Stimulated activated CD4-positive, alpha-beta T cell treated with anti-CD3 and anti-CD28 coated beads, Interleukin-15, amount 100 ng/mL, for 24 hours (primary cell): Measurements from ENCODE around the gene RBM28.
A peak's percentile ranks its signal among the peaks of the same experiment; 100 is the strongest.

ENCODE experiments used
- DNase-seq: peaks from one replicate; pipeline ENCODE4 v3.0.0-alpha.2; 2020

The RBM28 gene, protein sequence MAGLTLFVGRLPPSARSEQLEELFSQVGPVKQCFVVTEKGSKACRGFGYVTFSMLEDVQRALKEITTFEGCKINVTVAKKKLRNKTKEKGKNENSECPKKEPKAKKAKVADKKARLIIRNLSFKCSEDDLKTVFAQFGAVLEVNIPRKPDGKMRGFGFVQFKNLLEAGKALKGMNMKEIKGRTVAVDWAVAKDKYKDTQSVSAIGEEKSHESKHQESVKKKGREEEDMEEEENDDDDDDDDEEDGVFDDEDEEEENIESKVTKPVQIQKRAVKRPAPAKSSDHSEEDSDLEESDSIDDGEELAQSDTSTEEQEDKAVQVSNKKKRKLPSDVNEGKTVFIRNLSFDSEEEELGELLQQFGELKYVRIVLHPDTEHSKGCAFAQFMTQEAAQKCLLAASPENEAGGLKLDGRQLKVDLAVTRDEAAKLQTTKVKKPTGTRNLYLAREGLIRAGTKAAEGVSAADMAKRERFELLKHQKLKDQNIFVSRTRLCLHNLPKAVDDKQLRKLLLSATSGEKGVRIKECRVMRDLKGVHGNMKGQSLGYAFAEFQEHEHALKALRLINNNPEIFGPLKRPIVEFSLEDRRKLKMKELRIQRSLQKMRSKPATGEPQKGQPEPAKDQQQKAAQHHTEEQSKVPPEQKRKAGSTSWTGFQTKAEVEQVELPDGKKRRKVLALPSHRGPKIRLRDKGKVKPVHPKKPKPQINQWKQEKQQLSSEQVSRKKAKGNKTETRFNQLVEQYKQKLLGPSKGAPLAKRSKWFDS

DNA sequence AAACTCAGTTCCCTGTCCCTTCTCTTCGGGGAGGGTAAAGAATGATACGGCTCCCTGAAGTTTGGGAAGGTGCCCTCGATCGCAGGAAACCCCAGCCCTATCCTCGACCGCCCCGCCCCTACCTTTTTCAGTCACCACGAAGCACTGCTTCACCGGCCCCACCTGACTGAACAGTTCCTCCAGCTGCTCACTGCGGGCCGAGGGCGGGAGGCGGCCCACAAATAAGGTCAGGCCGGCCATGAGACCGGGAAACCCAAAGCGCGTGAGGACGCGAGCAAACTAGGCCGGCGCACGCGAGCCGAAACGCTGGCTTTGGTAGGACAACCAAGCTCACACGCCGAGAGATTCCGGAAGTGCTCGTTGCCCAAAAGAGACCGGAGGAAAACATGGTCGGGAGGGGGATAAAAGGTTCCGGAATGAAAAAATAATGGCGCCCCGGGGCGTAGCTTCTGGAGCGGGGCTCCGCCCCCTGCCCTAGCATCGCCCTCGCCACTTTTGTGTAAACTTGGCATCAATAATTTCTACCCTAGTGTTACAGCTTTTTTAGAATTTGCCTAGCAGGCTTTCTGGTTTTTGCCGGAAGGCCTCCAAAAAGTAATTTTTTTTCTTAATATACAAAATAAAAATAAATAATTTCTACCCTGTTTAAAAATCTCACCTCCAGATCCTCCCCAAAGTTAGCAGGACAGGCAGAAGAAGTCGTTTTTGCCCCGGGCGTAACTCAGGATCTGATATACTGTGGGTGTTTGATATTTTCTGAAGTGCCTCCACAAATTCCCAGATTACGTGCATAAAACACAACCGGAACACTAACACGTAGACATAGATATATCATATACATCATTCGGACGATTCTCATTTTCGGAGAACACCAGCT lies at the start of gene RBM28:
TSS of gene RBM28 (minus strand) at position 355 of the 877 bp plus-strand sequence. CDS start at position 240, 115 bp downstream.
- DNase-seq = peak; percentile 89

DNA sequence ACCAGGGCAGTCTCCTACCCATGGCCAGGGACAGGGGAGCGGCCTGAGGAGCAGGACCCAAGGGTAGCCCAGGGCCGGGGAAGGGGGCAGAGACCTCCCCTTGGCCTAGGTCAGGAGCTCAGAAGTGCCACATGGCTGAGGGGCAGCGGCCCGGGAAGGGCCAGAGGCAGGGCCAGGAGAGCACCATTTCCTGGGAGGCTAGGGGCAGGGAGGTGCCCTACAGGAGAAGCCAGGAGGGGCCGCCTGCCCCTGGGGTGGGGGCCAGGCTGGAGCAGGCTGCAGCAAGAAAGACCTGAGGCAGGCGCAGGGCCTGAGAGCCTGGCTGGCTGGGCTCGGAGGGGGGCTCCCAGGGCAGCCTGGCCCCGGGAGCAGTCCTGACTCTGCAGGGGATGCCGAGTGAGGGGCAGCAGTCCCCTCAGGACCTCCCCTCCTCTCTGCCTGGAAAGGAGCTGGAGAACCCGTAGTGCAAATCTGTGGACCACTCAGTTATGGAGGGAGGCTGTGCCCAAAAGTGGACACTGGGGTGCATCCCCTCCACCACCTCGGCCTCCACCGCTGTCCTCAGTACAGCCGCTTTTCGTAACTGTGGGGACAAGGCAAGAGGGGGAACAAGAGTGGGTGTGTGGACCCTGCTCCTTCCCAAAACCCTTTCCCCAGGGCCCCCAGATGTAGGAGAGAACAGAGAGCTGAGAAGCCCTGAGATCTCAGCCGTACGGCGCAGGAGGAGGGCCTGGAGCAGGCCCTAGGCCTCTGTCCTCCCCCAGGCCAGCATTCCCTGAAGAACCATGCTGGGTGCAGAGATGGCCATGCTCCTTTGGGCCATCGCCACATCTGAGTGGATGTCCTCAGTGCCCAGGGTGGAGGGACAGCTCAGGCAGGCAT lies 49.0 kb upstream of the RBM28 start:
- DNase-seq = no peak

DNA sequence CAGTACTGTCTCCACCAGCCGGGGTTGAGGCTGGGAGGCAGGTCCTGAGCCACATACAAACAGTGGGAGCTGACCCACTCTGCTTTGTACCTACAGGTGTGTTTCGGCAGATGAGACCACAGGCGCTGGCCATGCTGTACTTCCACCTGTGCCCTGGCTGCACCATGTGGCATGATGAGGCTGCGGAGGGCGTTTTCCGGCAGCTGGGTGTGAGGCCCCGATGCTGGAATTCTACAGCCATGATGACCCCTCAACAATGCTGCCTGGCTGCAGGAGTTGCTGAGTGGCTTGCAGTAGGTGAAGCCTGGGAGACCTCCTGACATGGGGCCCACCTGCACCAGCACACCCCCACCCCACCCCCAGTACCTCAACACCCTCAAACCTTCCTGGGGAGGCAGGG lies 48.1 kb upstream of the RBM28 start:
- no peak for DNase-seq

DNA sequence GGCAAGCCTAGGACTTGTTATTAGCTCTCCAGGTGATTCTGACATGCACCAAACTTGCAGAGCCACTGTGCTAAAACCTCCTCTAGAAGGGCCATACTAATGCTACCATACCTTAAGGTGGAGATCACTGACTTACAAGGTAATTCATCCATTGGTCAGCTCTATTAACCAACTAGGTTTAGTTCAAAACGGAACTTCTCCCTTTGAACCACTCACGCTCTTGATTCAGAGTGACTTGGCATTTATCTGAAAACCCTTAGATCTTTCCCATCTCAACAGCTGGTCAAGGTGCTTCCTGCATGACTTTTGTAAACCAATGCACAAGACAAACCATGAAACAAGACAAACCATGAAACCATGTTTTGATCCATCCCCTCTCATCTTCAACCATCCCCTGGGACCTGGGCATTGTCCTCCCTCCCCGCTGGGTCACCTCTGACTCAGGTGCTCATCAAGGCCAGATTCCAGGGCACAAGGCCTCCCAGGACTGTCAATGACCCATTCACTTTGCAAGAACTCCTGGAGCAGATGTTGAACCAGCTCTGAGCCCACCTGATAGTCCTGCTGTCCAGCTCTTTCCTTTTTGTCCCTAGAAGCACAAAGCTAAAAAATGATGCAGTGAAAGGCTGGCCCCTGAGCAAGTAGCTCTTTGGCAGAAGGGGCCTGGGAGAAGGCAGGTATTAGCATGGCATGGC lies 47.3 kb upstream of the RBM28 start:
- DNase-seq = no peak

DNA sequence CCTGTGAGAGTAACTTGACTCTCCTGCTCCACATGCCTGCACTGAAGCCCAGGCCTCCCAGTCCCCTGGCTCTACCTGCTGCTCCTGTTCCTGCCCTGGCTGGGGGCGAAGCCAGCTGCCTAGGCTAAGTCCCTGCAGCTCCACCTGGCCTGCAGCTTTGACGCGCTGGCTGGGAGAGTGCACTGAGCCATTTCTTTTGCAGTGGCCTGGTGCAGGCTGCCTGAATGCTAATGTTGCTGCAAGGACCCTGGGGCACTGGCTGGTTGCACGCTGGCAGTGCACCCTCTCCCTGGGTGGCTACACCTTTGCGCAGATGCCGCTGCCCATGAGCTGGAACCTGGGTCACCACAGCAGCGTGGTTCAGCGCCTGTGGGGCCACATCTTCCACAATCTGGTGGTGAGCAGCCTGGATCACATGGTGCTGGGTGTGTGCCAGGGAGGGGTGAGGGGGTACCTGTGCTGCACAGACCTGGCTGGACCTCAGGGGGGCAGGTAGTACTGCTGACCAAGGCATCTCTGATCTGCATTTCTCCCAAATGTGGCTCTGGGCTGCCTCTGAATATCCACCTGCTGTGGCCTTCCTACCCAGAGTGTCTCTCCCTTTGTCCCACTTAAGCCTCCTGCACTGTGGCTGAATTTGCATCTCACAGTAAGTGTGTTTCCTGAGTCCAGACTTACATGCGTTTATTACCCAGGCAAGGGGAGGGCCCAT lies 46.1 kb upstream of the RBM28 start:
- no peak for DNase-seq

DNA sequence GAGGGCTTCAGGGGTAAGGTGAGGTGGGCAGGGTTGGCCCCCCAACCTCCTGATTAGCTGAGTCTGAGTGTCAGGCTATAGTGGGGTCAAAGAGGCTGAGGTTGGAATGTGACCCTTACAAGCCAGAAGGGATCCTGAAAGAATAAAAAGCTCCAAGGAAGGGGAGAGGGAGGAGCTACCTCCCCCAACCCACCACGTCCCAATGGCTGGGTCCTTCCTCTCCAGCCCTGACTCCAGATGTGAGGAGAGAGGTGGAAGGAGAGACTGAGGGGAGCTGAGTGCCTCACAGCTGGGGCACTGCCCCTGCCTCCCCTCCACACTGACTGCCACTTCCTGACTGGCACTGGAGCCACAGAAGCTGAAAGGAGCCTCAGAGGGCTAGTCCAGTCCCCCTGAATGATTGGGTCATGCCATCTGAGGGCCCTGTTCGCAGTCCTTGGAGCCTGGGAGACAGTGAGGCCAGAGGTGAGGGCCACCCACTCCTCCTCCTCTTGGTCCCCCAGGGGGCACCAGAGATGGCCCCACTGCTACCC lies 45.4 kb upstream of the RBM28 start:
- no peak for DNase-seq

DNA sequence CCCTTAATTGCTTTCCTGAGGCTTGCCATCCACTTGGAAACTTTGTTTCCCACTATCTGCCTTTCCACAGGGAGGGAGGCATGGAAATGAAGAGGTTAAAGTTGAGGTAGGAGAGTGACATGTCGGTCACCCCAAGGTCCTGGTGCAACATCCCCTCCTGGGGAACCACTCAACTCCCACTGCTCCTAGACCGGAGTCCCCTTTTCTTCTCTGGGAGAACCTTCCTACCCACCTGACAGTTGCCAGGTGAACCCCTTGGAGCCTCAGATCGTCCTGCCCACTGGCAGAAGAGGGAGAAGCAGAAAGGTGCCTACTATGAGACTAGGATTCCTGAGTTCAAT lies 44.4 kb upstream of the RBM28 start:
- DNase-seq = no peak

DNA sequence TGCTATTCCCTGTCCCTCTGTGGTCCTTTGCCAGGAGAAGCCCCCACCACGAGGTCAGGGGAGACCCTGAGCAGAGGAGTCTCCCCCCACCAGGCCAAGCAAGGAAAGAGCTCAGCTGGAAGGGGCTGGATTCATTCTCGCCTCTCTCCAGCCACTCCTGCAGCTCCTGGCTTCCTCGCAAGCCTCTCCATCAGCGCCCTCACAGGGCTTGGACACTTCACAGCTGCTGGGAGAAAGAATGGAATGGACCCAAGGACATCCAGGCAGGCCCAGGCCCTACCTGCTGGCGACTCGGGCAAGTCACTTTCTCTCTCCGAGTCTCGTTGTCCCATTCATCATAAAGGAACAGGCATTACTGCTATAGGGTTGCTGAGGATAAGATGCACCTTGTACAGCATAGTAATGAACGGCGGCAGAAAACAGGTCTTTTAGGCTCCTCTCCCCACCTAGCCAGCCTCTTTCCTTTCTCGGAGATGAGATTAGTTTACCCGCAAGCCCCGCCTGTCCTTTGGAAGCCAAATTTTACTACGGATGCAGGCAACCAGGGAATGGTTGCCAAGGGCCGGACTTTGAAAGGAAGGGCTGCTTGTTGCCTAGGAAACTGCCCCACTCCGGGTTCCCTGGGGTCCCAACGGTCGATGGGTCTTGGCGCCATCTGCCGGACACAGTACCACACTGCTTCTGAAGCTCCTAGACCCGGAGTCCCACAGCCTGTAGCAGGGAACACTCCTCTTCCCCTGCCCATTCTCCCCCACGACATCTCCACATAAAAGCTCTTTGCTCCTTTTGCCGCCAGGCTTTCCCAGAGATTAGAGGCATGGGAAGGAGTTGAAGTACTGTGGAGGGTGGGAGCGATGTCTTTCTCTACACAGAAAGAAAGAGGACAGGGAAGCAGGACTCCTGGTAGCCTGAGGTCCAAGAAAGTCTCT lies 43.8 kb upstream of the RBM28 start:
- peak; percentile 80 for DNase-seq

DNA sequence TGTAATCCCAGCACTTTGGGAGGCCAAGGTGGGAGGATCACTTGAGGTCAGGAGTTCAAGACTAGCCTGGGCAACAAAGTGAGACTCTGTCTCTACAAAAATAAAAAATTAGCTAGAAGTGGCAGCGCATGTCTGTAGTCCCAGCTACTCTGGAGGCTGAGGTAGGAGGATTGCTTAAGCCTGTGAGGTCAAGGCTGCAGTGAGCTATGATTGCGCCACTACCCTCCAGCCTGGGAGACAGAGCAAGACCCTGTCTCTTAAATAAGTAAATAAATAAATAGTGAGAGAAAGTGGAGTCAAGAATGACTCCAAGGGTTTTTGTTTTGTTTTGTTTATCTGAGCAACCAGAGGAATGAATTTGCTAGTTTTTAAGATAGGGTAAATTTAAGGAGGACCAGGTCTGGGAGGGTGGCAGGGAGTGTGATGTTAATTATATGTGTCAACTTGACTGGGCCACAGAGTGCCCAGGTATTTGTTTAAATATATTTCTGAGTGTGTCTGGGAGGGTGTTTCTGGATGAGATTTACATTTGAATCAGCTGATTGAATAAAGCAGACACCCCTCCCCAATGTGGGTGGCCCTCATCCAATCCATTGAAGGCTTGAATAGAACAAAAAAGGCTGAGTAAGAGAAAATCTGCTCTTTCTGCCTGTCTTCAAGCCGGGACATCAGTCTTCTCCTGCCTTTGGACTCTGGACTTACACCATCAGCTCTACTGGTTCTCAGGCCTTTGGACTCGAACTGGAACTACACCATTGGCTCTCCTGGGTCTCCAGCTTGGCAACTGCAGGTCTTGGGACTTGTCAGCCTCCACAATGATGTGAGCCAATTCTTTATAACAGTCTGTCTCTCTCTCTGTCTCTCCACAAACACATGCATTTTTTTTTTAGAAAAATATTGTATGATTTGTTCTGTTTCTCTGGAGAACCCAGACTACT lies 42.5 kb upstream of the RBM28 start:
- no peak for DNase-seq

DNA sequence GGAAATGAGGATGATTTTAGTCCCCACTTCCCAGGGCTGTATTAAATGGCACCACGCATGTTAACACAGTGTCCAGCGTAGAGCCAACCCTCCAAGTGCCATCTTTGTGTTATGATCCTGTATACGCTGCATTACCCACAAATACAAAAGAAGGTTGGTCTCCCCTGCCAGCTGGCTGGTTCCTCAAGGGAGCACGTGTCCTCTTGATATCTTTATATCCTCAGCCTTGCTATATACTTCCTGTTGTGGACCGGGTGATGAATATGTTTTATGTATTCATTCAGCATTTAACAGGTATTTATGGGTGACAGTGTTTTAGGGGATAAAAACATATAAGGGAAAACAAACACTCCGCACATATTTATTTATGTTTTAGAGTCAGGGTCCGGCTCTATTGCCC lies 41.0 kb upstream of the RBM28 start:
- DNase-seq = no peak

DNA sequence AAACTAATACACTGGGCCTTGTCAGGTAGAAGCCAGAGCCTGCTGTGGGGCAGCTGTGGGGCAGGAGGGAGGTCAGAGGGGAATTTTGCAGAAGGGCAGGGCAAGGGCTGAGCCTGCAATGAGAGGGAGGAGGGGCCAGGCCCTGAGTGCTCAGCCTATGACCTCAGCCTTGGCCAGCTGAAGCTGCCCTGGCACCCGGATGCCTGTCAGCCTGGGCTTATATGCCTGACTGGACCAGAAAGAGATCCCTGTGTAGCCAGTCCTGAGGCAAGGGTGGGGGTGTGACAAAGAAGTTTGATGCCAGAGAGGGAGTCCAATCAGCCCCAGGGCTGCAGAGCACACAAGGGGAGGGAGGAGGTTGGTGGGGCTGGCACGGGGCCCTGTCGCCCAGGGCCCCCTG lies 40.1 kb upstream of the RBM28 start:
- no peak for DNase-seq

DNA sequence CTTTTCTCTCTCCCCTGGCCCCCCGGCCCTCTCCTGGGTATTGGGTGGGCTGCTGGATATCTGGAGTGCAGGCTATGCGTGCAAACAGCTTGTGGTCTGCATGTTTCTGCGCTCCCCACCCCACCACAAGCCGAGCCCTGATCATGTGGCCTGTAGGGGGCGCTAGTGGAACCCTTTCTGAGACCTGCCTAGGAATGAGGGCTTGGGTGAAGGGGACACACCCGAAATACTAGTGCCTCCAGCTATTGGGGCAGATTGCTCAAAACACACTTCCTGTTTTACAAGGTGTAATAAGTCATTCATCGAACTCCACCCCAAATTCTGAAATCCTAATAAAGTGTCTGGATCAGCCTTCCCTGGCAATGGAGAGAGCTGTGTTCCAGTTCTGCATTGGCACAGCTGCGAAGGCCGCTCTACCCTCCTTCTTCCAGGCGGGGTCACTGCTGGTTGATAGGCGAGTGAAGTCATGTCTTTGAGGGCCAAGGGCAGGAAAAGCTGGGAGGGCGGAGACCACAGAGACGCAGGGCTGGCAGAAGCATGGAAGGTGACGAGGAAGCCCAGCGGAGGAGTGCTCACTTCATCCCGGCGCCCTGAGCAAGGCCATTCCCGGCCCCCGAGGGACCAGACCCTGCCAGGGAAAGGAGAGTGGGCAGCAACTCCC lies 37.6 kb upstream of the RBM28 start:
- DNase-seq = peak; percentile 63

DNA sequence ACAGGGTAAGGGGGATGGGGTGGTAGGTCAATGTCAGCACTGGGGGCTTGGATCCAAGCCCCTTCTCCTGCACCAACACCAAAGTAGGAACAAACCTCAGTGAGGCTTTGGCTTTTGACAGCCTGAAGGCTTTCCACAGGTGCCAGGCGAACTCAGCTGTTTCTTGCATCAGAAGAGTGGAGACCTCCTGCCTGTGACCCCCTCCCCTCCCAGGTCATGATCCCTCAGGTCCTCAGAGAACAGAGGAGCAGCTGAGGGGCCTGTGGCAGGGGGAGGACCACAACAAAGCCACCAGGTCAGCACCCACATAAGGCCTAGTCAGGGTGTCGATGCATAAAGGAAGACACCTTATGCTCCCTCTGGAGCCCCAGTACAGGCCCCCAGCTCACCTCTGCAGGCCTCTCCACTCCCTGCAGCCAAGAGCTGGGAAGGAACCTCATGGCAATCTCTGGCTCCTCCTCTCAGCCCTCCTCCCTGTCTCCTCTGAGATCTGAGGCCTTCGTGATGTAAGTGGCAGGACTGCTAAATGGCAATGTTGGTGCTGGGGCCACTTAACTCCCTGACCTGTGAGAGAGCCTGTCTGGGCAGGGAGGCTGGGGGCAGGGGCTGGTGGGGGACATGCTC lies 36.9 kb upstream of the RBM28 start:
- no peak for DNase-seq

DNA sequence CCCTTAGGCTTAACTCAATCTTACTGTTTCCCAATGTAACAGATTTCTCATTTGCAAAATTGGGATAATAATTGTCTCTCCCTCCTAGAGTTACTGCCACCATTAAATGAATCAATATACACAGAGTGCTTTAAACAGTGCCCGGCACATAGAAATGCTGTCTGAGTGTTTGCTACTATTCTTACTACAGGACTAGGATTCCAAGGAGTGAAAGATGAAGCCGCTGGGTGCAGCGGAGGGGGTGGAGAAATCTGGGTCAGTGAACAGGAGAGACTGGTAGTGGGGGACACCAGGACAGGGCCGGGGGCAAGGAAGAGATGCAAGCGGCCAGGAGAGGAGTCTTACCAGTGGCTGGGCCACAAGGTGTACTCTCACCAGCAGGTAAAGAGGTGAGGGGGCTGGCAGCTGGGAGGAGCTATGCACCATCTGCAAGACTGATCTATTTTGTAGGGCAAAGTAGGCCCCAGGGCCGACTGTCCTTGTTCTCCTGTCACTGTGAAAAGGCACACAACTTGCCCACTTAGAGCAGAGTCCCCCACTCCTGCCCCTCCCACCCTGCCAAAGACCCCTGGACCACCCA lies 36.3 kb upstream of the RBM28 start:
- no peak for DNase-seq

DNA sequence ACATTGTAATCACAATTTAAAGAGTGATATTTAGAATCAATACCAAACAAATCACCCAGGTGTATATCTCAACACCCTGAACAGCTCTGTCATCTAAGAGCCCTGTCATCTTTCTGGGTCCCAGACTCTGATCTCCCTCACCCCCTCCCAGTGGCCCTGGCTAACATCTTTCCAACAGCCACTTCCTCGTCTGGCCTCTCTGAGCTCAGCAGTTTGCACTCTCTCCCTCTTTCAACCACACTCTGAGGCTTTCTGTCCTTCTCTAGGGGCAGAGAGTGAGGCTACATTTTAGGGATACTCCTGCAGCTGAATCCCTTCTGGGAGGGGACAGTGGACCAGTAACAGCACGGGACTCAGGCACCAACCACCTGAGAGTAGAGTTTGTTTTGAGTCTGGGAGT lies 34.9 kb upstream of the RBM28 start:
- no peak for DNase-seq

DNA sequence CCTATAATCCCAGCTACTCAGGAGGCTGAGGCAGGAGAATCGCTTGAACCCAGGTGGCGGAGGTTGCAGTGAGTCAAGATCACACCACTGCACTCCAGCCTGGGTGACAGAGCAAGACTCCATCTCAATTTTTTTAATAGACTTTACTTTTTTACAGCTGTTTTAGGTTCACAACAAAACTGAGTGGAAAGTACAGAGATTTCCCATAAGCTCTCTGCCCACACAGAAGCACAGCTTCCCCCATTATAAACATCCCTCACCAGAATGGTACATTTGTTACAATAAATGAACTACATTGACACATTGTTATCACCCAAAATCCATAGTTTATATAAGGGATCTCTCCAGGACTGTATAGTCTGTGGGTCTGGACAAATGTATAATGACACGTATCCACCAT lies 32.4 kb upstream of the RBM28 start:
- no peak for DNase-seq

DNA sequence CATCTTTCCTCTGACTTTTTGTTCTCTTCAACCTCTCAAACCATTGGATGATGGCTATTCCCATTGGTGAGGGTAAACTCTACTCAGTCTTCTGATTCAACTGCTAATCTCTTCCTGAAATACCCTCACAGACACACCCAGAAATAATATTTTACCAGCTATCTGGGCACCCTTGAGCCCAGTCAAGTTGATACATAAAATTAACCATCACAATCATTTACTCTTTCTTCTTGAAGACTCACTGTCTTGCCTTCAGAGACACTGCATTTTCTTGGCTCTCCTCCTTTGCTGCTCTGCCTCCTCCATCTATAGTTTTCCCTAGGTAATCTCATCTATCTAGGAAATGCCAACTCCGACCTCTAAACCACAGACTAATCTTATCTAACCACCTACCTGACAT lies 30.3 kb upstream of the RBM28 start:
- DNase-seq = no peak
